GM12891 (cell line): ENCODE data around the gene USP25.

Experiments
- POLR2A ChIP-seq: IDR thresholded peaks from 2 replicates; pipeline ENCODE4 v1.6.1; 2011; ENCODE audit warnings: low read depth, low read length, control low read depth
- POLR2AphosphoS5 ChIP-seq: IDR thresholded peaks from 2 replicates; pipeline ENCODE4 v1.6.1; 2011; ENCODE audit warnings: low read depth, low read length, control low read depth

DNA sequence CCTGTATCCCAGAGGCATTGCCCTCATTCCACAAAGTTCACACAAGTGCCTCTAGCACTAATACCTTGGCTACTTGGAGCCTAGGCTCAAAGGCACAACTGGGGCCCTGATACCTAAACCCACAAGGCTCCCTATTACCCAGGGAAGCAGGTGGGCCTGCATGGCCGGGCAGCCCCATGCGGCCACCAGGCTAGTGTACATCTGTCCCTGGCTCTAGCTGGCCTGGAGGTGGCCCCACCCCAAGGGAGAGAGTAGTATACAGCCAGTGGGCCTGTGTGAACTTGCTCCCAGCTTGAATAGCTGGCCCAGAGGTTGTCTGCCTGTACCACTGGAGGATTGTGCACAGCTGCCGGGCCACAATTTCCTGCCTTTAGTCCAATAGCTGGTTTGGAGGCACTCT, 52.2 kb downstream of the USP25 start:
- TF ChIP-seq POLR2A, result no peak
- no peak for TF ChIP-seq POLR2AphosphoS5
